ENCODE measurements around the gene KRTAP2-1.

DNA sequence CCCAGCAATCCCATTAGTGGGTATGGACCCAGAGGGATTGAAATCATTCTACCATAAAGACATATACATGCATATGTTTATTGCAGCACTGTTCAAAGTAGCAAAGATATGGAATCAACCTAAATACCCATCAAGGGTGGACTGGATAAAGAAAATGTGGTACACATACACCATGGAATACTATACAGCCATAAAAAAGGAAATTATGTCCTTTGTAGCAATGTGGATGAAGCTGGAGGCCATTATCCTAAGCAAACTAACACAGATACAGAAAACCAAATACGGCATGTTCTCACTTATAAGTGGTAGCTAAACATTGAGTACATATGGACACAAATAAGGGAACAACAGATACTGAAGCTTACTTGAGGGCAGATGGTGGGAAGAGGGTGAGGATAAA lies 10.4 kb upstream of the KRTAP2-1 start:
- no peak for TF ChIP-seq RAD21 (CRISPR knock-in tag; IDR thresholded peaks at IDR 0.05)
- no peak for TF ChIP-seq BRCA1 (CRISPR knock-in tag; IDR thresholded peaks at IDR 0.05)
- TF ChIP-seq SRSF1 (optimal IDR thresholded peaks at IDR 0.05; ENCODE audit: low read depth, low read length): no peak
- TF ChIP-seq, protein P1, sequence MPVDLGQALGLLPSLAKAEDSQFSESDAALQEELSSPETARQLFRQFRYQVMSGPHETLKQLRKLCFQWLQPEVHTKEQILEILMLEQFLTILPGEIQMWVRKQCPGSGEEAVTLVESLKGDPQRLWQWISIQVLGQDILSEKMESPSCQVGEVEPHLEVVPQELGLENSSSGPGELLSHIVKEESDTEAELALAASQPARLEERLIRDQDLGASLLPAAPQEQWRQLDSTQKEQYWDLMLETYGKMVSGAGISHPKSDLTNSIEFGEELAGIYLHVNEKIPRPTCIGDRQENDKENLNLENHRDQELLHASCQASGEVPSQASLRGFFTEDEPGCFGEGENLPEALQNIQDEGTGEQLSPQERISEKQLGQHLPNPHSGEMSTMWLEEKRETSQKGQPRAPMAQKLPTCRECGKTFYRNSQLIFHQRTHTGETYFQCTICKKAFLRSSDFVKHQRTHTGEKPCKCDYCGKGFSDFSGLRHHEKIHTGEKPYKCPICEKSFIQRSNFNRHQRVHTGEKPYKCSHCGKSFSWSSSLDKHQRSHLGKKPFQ (CRISPR knock-in tag; IDR thresholded peaks at IDR 0.05; ENCODE audit: insufficient replicate concordance): no peak
- TF ChIP-seq XRCC5 (optimal IDR thresholded peaks at IDR 0.05; ENCODE audit: low read length): no peak
- no peak for TF ChIP-seq SOX13 (IDR thresholded peaks at IDR 0.05)
- no peak for TF ChIP-seq SOX13 (CRISPR knock-in tag; conservative IDR thresholded peaks at IDR 0.05 in 1 of 2, IDR thresholded peaks at IDR 0.05 in 1 of 2)
- TF ChIP-seq, protein P2, sequence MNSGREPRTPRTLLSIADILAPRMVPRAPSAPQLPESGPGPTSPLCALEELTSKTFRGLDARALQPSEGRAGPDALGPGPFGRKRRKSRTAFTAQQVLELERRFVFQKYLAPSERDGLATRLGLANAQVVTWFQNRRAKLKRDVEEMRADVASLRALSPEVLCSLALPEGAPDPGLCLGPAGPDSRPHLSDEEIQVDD (CRISPR knock-in tag; IDR thresholded peaks at IDR 0.05; ENCODE audit: borderline replicate concordance): no peak
- TF ChIP-seq PHF21A (CRISPR knock-in tag; IDR thresholded peaks at IDR 0.05): no peak
- no peak for TF ChIP-seq DMAP1 (CRISPR knock-in tag; IDR thresholded peaks at IDR 0.05)
- no peak for TF ChIP-seq HDAC2 (CRISPR knock-in tag; IDR thresholded peaks at IDR 0.05)
- TF ChIP-seq TRIM24 (CRISPR knock-in tag; IDR thresholded peaks at IDR 0.05): no peak
- no peak for TF ChIP-seq TCF7L2 (IDR thresholded peaks at IDR 0.05; ENCODE audit: low read depth, low read length)
- TF ChIP-seq, protein P3, sequence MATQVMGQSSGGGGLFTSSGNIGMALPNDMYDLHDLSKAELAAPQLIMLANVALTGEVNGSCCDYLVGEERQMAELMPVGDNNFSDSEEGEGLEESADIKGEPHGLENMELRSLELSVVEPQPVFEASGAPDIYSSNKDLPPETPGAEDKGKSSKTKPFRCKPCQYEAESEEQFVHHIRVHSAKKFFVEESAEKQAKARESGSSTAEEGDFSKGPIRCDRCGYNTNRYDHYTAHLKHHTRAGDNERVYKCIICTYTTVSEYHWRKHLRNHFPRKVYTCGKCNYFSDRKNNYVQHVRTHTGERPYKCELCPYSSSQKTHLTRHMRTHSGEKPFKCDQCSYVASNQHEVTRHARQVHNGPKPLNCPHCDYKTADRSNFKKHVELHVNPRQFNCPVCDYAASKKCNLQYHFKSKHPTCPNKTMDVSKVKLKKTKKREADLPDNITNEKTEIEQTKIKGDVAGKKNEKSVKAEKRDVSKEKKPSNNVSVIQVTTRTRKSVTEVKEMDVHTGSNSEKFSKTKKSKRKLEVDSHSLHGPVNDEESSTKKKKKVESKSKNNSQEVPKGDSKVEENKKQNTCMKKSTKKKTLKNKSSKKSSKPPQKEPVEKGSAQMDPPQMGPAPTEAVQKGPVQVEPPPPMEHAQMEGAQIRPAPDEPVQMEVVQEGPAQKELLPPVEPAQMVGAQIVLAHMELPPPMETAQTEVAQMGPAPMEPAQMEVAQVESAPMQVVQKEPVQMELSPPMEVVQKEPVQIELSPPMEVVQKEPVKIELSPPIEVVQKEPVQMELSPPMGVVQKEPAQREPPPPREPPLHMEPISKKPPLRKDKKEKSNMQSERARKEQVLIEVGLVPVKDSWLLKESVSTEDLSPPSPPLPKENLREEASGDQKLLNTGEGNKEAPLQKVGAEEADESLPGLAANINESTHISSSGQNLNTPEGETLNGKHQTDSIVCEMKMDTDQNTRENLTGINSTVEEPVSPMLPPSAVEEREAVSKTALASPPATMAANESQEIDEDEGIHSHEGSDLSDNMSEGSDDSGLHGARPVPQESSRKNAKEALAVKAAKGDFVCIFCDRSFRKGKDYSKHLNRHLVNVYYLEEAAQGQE (IDR thresholded peaks at IDR 0.05; ENCODE audit: borderline replicate concordance in 1 of 2, low read depth in 1 of 2, low read length in 2 of 2): no peak
- no peak for TF ChIP-seq CBX1 (IDR thresholded peaks at IDR 0.05; ENCODE audit: low read depth)

All from HepG2 (cell line).